ENCODE measurements around the gene PHKG1.
A peak's percentile ranks its signal among the peaks of the same experiment; 100 is the strongest.
"Not testable (repeated sequence)": the region's sequence is repeated elsewhere in the genome, so short reads cannot be mapped to it uniquely, and the experiment has no call there.

PHKG1 gene

GRCh38 chr7:56046721-56047445 lies 45.9 kb downstream of the PHKG1 start:
- no peak for DNase-seq (ENCODE audit: insufficient read length, low spot score)
- no peak for FAIRE-seq

- not testable (repeated sequence) for DNase-seq (ENCODE audit: insufficient read length, low spot score); FAIRE-seq
Observed at GRCh38 chr7:56045758-56046157, 47.0 kb downstream of the PHKG1 start.

GRCh38 chr7:56040730-56041129 lies 52.0 kb downstream of the PHKG1 start:
- FAIRE-seq: no peak

GRCh38 chr7:56033671-56034432 lies 58.9 kb downstream of the PHKG1 start:
- FAIRE-seq (peak; percentile 94), DNase-seq (ENCODE audit: insufficient read length, low spot score) (peak; percentile 73)

More at GRCh38 chr7:56040730-56041129, 52.0 kb downstream of the PHKG1 start:
- DNase-seq (ENCODE audit: insufficient read length, low spot score): no peak

GRCh38 chr7:56032578-56032977 lies 60.2 kb downstream of the PHKG1 start:
- DNase-seq (ENCODE audit: insufficient read length, low spot score); FAIRE-seq: not testable (repeated sequence)

GRCh38 chr7:56031556-56031955 lies 61.2 kb downstream of the PHKG1 start:
- DNase-seq (ENCODE audit: insufficient read length, low spot score); FAIRE-seq: not testable (repeated sequence)

- DNase-seq (ENCODE audit: insufficient read length, low spot score): no peak
- no peak for FAIRE-seq
Observed at GRCh38 chr7:56030340-56030739, 62.4 kb downstream of the PHKG1 start.

All from GM19239 (cell line).